ENCODE measurements around the gene STK38.
"Not testable (repeated sequence)": the region's sequence is repeated elsewhere in the genome, so short reads cannot be mapped to it uniquely, and the experiment has no call there.

DNA sequence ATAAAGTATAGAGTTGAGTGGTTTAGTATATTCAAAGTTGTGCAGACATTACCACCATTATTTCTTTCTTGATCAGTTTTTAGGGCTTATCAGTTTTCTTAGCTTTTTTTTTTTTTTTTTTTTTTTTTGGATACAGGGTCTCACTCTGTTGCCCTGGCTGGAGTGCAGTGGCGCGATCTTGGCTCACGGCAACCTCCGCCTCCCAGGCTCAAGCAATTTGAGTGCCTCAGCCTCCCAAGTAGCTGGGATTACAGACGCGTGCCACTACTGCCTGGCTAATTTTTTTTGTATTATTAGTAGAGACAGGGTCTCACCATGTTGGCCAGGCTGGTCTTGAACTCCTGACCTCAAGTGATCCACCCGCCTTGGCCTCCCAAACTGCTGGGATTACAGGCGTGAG is 94.4 kb downstream of the STK38 start:
- not testable (repeated sequence) for TF ChIP-seq POLR2A, POLR2AphosphoS5 (IDR thresholded peaks at IDR 0.05)
- TF ChIP-seq, protein P1, sequence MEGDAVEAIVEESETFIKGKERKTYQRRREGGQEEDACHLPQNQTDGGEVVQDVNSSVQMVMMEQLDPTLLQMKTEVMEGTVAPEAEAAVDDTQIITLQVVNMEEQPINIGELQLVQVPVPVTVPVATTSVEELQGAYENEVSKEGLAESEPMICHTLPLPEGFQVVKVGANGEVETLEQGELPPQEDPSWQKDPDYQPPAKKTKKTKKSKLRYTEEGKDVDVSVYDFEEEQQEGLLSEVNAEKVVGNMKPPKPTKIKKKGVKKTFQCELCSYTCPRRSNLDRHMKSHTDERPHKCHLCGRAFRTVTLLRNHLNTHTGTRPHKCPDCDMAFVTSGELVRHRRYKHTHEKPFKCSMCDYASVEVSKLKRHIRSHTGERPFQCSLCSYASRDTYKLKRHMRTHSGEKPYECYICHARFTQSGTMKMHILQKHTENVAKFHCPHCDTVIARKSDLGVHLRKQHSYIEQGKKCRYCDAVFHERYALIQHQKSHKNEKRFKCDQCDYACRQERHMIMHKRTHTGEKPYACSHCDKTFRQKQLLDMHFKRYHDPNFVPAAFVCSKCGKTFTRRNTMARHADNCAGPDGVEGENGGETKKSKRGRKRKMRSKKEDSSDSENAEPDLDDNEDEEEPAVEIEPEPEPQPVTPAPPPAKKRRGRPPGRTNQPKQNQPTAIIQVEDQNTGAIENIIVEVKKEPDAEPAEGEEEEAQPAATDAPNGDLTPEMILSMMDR (IDR thresholded peaks at IDR 0.05) = not testable (repeated sequence)

Measured in breast epithelium (tissue), 3 donors.